H54 (cell line): ENCODE data around the gene ZFYVE26.

ENCODE experiments used
- DNase-seq: peaks from one replicate; pipeline ENCODE4 v3.0.0; 2011; ENCODE audit warnings: low spot score, mixed read lengths; ENCODE audit not compliant: insufficient read length
- FAIRE-seq: peaks from 3 replicates; lab custom pipeline; 2011; peaks lifted over from hg19 to GRCh38; lab: Jason Lieb, UNC
- POLR2A ChIP-seq: IDR thresholded peaks from 2 replicates; pipeline ENCODE4 v1.6.1; 2011; ENCODE audit warnings: low read depth, mild to moderate bottlenecking, low read length

Gene ZFYVE26

GRCh38 chr14:67756496-67756895 is 59.9 kb downstream of the ZFYVE26 start:
- no peak for TF ChIP-seq POLR2A
- DNase-seq (no peak), FAIRE-seq (no peak)

DNA sequence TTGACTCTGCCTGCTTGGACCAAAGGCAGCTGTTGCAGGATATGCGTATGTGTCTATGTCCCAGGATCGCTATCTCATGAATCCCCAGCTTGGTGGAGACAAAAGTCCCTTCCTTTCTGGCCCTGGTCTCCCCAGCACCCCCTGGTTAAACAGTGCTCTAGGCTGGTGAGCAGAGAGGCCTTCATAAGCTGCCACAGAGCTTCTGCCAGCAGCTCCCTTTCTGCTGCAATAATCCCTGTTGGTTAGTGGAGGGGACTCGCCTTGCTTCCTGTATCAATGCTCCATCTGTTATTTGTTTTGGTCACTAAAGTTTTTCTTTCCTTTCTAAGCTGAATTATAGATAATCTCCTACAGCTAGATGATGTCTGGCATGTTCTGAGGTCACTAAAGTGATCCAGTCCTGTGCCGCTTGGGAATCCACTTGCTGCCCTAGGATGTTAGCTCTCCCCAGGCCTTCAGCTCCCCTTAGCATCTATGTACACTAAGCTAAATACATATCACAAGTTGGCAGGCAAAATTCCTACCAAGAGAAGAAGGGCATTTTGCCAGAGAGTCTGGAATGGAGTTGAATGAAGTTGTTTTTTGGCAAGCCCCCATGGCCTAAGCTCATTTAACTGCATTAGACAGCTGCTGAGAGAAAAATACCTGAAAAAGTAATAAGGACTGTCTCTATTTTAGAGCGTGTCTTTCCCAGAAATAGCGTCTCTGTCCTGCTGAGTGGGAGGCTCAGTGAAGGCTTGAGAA is 66.9 kb downstream of the ZFYVE26 start:
- TF ChIP-seq POLR2A = no peak
- FAIRE-seq = no peak
- no peak for DNase-seq

DNA sequence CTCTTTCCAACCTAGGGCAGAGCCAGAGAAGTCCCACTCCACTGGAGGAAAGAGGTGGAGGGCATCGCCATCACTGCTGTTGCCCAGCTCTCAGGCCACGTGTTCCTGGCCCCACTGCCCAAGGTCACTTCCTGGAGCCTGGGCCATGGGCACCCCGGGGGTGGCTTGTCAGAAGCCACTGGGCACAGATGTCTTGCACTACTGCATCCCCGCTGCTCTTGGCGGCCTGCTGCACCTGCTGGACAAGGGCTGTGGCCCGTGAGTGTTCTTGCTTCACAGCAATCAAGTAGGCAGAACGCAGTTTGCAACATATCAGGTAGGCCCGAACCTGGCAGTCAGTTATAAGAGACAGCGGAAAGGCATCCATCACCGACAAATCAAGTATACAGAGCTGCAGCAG is 68.1 kb downstream of the ZFYVE26 start:
- no peak for FAIRE-seq
- TF ChIP-seq POLR2A = no peak
- no peak for DNase-seq

DNA sequence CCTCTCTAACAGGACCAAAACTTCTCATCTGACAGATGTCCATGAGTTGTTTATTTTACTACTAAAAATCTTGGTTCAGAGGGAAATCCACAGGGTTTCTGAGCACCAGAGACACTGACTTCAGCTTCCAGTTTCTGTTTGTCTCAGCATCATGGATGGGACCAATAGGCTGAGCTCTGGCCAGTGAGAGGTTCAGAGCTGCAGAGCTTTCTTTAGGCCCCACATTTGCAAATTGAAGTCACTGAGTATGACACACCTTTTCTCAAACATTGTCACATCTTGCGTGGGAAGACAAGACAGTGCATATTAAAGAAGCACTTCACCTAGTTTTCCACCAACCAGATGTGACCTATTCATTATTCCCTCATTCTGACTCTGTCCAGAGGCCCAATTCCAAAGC is 69.5 kb downstream of the ZFYVE26 start:
- FAIRE-seq (no peak), DNase-seq (no peak)
- TF ChIP-seq POLR2A = no peak

DNA sequence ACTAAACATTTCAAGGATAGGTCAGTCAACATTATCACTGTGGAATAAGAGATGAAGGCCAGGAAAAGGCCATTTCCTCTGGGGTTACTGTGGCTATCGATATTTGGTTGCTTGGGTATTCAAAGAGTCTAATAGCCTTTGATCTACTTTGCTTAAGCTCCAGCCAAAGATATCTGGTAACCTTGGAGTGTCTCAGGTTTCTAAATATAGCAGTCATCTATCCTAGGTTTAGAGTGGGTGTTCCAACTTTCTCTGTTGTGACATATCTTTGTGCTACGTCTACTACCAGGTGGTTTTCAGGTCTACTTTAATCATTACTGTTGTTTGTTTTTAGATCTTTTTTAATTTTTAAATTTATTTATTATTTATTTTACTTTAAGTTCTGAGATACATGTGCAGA is 72.3 kb downstream of the ZFYVE26 start:
- no peak for TF ChIP-seq POLR2A
- no peak for DNase-seq
- no peak for FAIRE-seq

- TF ChIP-seq POLR2A = no peak
- FAIRE-seq (peak; percentile 93), DNase-seq (peak; percentile 40)
Observed at GRCh38 chr14:67738740-67739504, 77.5 kb downstream of the ZFYVE26 start.

DNA sequence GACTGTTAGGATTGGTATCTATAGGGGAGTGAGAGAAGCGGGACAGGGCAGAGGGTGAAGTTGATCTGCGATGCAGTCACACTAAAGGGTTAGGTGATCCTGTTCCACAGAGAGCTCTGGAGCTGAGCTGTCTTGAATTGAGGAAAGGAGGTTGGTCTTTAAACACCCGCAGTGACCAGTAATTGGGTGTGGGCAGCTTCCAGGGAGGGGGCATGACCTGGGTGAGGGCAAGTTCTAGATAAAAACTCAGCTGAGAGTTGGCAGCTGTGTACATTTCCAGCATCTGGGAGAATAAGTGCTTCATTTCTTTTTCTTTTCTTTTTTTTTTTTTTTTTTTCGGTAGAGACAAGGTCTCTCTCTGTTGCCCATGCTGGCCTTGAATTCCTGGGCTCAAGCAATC is 79.6 kb downstream of the ZFYVE26 start:
- no peak for FAIRE-seq
- no peak for TF ChIP-seq POLR2A
- DNase-seq = no peak

DNA sequence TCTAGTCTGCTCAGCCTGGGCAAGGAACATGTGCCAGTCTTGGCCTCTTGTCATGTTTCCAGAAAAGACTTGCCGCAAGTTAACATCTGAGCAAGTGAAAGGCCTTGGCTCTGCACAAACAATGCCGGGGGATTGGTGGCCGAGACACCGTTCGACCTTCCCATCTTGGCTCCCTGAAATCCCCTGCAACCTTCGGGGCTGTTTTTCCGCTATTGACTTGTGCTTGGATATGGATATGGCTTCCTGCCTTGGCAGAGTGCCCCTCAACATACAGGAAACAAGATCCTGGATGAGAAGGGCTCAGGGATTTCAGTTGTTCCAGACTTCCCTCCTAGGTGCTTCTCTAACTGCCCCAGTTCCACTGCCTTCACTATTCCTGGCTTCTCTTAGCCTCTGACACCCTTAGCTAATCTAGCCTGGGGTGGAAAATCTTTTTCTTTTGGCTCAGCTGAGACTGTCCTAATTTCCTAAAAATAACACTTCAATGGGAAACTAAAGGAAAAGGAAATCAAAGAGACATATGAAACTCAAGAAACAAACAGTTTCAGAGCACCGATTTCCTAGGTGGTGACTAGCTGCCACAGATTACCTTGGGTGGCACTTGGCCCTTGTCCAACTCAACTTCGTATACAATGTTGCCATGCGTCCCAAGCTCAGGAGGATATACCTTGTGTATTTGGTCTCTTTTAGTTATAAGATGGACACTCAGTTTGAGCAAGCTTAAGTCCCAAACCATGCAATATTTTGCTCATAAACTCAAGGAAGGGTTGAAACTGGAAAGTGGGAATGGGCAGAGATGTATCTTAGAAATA is 80.8 kb downstream of the ZFYVE26 start:
- no peak for TF ChIP-seq POLR2A
- DNase-seq = no peak
- no peak for FAIRE-seq

GRCh38 chr14:67734675-67735074 is 81.7 kb downstream of the ZFYVE26 start:
- peak; percentile 74 for FAIRE-seq

GRCh38 chr14:67733616-67734015 is 82.8 kb downstream of the ZFYVE26 start:
- no peak for FAIRE-seq
- DNase-seq = no peak
- no peak for TF ChIP-seq POLR2A

More at GRCh38 chr14:67734675-67735074, 81.7 kb downstream of the ZFYVE26 start:
- DNase-seq = peak; percentile 11
- no peak for TF ChIP-seq POLR2A

GRCh38 chr14:67729072-67729885 is 87.1 kb downstream of the ZFYVE26 start:
- FAIRE-seq (no peak), DNase-seq (no peak)
- no peak for TF ChIP-seq POLR2A

DNA sequence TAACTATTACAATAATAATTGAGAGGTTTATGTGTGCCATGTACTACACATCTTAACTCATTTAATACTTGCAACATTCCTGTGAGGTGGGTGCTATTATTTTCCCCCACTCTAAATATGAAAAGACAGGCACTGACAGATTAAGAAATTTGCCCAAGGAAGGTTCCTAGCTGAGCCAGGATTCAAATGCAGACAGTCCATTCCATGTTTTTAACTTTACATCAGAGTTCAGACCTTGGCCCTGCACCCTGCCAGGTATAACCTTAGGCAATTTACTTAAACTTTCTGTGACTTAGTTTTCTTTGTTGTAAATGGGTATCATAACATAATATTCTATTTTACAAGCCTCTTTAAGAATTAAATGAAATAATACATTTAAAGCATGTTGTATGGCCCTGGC is 88.1 kb downstream of the ZFYVE26 start:
- TF ChIP-seq POLR2A = no peak
- DNase-seq (no peak), FAIRE-seq (no peak)

- TF ChIP-seq POLR2A = no peak
- no peak for DNase-seq
- no peak for FAIRE-seq
Observed at GRCh38 chr14:67727361-67727760, 89.0 kb downstream of the ZFYVE26 start.
